Body of pancreas (tissue), 4 donors: ENCODE results near the gene DPY19L1.
"Not testable (repeated sequence)": the region's sequence is repeated elsewhere in the genome, so short reads cannot be mapped to it uniquely, and the experiment has no call there.

ENCODE experiments used
- CTCF ChIP-seq, 7 experiments: fragments of 450-650 bp in 4 of 7; fragments of 200-600 bp in 3 of 7; sonication (generic) in 3 of 7; IDR thresholded peaks; one replicate each; pipeline ENCODE4 v1.5.1; 2016 to 2019; ENCODE audit warnings: antibody characterized with exemption in 7 of 7
- POLR2A ChIP-seq, 3 donors: fragments of 450-650 bp; IDR thresholded peaks; one replicate each; pipeline ENCODE4 v1.6.1; 2016; ENCODE audit warnings: antibody characterized with exemption in 3 of 3, mild to moderate bottlenecking in 2 of 3

GRCh38 chr7:35079517-35079916 is 42.2 kb upstream of the DPY19L1 start:
- not testable (repeated sequence) for TF ChIP-seq CTCF, POLR2A (IDR thresholded peaks at IDR 0.05)
